ENCODE results near the gene NRN1L. TPM values are rescaled to one million over a fixed set of nuclear protein-coding genes. Genes with fewer than 3 reads are reported as not detected.
"Not testable (repeated sequence)": the region's sequence is repeated elsewhere in the genome, so short reads cannot be mapped to it uniquely, and the experiment has no call there.

NRN1L gene
- total and polyA plus RNA-seq, 2 donors from 2014 or later = 1.1 to 1.2 TPM

DNA sequence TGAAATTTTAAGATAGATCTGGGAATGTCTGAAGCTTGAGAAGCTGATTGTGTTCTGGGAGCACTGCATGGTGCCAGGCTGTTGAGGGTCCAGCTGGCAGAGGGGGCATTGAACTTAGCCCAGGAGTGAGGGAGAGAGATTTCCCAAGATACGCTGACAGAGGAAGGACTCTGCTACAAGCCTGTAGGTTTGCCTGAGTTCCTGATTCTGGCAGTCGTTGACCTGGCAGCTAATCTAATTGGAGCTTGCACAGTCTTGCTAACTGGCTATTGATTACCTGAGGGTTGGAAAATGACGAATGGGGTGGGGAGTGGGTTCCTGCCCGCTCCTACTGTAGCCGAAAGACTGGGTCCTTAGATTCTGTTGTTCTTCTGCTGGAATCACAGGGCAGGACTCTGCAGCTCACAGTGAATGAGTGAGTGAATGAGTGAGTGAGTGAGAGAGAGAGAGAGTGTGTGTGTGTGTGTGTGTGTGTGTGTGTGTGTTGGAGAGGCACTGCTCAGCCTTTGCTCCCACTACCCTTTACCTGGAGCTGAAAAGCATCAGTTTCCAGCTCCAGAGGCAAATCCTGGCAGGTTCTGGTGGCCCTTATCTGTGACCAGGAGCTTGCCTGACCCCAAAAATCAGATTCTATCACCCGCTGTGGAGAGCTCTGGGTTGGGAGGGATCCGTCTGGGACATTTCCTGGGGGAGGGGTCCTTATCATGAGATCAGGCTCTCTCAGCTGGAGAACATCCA is 30.2 kb downstream of the NRN1L start:
- H3K4me1 ChIP-seq (ENCODE audit: control insufficient read depth in 2 of 3, insufficient read depth in 2 of 3, low read depth in 1 of 3, low read length in 3 of 3) = peaks cover 0 to 21% (median 17%) of the 10 kb centered on the region in 3 donors
- H3K27me3 ChIP-seq (ENCODE audit: control insufficient read depth, insufficient read depth, low read length) = no peaks in the 10 kb centered on the region
- no peak overlapping the region for H3K4me3 ChIP-seq (ENCODE audit: low read length in 3 of 3)
- TF ChIP-seq, protein P1, sequence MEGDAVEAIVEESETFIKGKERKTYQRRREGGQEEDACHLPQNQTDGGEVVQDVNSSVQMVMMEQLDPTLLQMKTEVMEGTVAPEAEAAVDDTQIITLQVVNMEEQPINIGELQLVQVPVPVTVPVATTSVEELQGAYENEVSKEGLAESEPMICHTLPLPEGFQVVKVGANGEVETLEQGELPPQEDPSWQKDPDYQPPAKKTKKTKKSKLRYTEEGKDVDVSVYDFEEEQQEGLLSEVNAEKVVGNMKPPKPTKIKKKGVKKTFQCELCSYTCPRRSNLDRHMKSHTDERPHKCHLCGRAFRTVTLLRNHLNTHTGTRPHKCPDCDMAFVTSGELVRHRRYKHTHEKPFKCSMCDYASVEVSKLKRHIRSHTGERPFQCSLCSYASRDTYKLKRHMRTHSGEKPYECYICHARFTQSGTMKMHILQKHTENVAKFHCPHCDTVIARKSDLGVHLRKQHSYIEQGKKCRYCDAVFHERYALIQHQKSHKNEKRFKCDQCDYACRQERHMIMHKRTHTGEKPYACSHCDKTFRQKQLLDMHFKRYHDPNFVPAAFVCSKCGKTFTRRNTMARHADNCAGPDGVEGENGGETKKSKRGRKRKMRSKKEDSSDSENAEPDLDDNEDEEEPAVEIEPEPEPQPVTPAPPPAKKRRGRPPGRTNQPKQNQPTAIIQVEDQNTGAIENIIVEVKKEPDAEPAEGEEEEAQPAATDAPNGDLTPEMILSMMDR (IDR thresholded peaks at IDR 0.05; ENCODE audit: borderline replicate concordance, extremely low read depth, insufficient read depth) = no peak
- H3K9me3 ChIP-seq (ENCODE audit: control insufficient read depth in 2 of 3, insufficient read depth in 1 of 3, low read length in 3 of 3) = no peaks in the 10 kb centered on the region
- no peak overlapping the region for H3K27ac ChIP-seq (ENCODE audit: low read depth in 2 of 2, low read length in 2 of 2)
- FAIRE-seq = no peak
- H3K36me3 ChIP-seq (ENCODE audit: control insufficient read depth in 2 of 3, insufficient read depth in 3 of 3, low read length in 3 of 3) = peaks cover 0 to 18% (median 11%) of the 10 kb centered on the region in 3 donors
- intact Hi-C loops (cut with DNase I) = no loop called here
- H3K9ac ChIP-seq (ENCODE audit: low read length in 3 of 3) = no peak overlapping the region
- no peak for DNase-seq

DNA sequence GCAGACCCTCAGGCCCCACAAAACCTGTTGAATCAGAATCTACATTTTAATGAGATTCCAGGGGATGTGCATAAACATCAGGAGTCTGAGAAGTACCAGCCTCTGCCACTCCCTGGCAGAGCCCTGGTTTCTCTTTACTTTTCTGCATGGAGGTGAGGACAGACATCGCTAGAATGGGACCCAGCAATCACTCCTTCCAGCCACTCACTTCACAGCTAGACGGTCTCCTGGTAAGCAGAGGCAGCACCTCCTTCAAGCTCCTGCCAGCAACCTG is 30.7 kb downstream of the NRN1L start:
- H3K27ac ChIP-seq (ENCODE audit: low read depth in 2 of 2, low read length in 2 of 2); H3K9ac ChIP-seq (ENCODE audit: low read length in 3 of 3); H3K27me3 ChIP-seq (ENCODE audit: control insufficient read depth, insufficient read depth, low read length); FAIRE-seq; H3K9me3 ChIP-seq (ENCODE audit: control insufficient read depth in 2 of 3, insufficient read depth in 1 of 3, low read length in 3 of 3); H3K4me3 ChIP-seq (ENCODE audit: low read length in 3 of 3); intact Hi-C loops (cut with DNase I); DNase-seq: not testable (repeated sequence)
- peaks cover 0 to 21% (median 17%) of the 10 kb centered on the region in 3 donors for H3K4me1 ChIP-seq (ENCODE audit: control insufficient read depth in 2 of 3, insufficient read depth in 2 of 3, low read depth in 1 of 3, low read length in 3 of 3)
- peaks cover 0 to 18% (median 6%) of the 10 kb centered on the region in 3 donors for H3K36me3 ChIP-seq (ENCODE audit: control insufficient read depth in 2 of 3, insufficient read depth in 3 of 3, low read length in 3 of 3)

DNA sequence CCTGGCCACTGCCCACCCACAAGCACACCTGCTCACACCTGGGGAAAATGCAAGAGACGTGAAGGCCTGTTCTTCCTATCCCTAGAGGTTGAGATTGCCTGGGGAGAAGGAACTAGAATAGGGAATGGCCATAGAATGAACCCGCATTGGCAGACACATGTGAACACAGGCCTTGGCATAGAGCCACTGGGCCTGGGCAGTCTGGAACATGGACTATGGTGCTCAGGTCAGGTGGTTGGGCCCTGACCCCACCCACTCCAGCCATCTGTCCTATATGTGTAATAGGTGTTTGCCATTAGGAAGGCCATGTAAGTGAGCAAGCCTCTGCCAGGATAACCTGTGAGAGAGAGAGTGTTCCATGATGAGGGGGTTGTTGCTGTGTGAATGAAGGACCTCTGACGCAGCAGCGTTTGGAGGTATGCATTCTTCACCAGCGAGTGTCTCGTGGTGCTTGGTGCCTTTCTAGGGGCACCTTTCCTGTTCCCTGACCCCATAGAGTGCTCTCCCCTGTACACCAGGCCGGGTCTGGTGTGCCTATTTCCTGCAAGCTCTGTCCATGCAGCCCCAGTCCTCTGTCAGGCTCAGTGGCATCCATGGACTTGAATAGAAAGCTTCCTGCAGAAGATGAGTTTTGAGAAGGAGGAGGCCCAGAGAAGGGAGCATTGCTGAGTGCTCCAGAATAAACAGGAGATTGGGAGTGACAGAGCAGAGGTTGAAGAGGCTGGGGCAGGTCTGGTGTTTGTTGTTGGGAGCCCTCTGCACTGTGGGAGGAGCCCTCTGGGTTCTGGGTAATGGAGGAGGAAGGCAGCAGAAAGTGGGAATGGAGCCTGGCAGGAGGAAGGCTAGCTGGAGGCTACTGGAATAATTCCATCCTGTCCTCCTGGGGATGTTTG is 31.4 kb downstream of the NRN1L start:
- Histone ChIP-seq H3K9me3 (ENCODE audit: control insufficient read depth in 2 of 3, insufficient read depth in 1 of 3, low read length in 3 of 3) (no peaks in the 10 kb centered on the region), H3K27ac (ENCODE audit: low read depth in 2 of 2, low read length in 2 of 2) (no peak overlapping the region), H3K9ac (ENCODE audit: low read length in 3 of 3) (no peak overlapping the region), H3K4me3 (ENCODE audit: low read length in 3 of 3) (no peak overlapping the region), H3K36me3 (ENCODE audit: control insufficient read depth in 2 of 3, insufficient read depth in 3 of 3, low read length in 3 of 3) (peaks cover 0 to 16% (median 6%) of the 10 kb centered on the region in 3 donors), H3K4me1 (ENCODE audit: control insufficient read depth in 2 of 3, insufficient read depth in 2 of 3, low read depth in 1 of 3, low read length in 3 of 3) (peaks cover 0 to 21% (median 17%) of the 10 kb centered on the region in 3 donors), H3K27me3 (ENCODE audit: control insufficient read depth, insufficient read depth, low read length) (no peaks in the 10 kb centered on the region)
- DNase-seq (no peak), FAIRE-seq (no peak)
- TF ChIP-seq, protein P1 (IDR thresholded peaks at IDR 0.05; ENCODE audit: borderline replicate concordance, extremely low read depth, insufficient read depth) = no peak
- intact Hi-C loops (cut with DNase I) = no loop called here

Measured in kidney (tissue), 14 donors.